Mucosa of stomach (tissue), 1 donor: ENCODE data around the gene TALDO1.

Source experiments
- H3K27me3 ChIP-seq: one replicate; pipeline ENCODE4 v1.7.0; 2013; ENCODE audit warnings: mild to moderate bottlenecking, low read length; ENCODE audit not compliant: control insufficient read depth, insufficient read depth
- H3K36me3 ChIP-seq: one replicate; pipeline ENCODE4 v1.7.0; 2013; ENCODE audit warnings: low read length; ENCODE audit not compliant: control insufficient read depth, insufficient read depth
- H3K4me1 ChIP-seq: one replicate; pipeline ENCODE4 v1.7.0; 2013; ENCODE audit warnings: mild to moderate bottlenecking, low read length; ENCODE audit not compliant: control insufficient read depth, insufficient read depth
- H3K4me3 ChIP-seq: one replicate; pipeline ENCODE4 v1.7.0; 2013; ENCODE audit warnings: low read length
- H3K9ac ChIP-seq: one replicate; pipeline ENCODE4 v1.7.0; 2013; ENCODE audit warnings: mild to moderate bottlenecking, low read length, moderate library complexity
- H3K9me3 ChIP-seq: one replicate; pipeline ENCODE4 v1.7.0; 2013; ENCODE audit warnings: mild to moderate bottlenecking, low read length, moderate library complexity; ENCODE audit not compliant: control insufficient read depth
- donor health status: Pancreatic carcinoma.

The TALDO1 gene

DNA sequence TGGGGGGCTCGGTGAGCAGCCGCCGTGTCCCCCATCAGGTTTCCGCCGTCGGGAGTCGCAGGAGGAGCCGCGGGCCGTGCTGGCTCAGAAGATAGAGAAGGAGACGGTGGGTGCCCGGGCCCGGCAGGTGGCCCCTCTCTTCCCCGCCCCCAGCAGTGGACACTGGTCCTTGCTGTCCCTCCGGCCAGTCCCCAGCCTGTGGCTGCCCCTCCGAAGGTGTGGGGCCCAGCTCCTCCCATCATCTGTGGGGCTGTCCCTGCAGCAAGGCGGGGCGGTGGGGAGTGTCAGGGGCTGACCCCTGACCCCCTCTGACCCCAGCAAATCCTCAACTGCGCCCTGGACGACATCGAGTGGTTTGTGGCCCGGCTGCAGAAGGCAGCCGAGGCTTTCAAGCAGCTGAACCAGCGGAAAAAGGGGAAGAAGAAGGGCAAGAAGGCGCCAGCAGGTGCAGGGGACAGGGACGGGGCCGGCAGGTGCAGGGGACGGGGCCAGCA lies 26.0 kb upstream of the TALDO1 start:
- Histone ChIP-seq H3K9ac (no peak overlapping the region), H3K36me3 (peaks cover 7% of the 10 kb centered on the region), H3K27me3 (peaks cover 20% of the 10 kb centered on the region), H3K4me1 (peaks cover 27% of the 10 kb centered on the region), H3K4me3 (no peak overlapping the region), H3K9me3 (no peaks in the 10 kb centered on the region)

DNA sequence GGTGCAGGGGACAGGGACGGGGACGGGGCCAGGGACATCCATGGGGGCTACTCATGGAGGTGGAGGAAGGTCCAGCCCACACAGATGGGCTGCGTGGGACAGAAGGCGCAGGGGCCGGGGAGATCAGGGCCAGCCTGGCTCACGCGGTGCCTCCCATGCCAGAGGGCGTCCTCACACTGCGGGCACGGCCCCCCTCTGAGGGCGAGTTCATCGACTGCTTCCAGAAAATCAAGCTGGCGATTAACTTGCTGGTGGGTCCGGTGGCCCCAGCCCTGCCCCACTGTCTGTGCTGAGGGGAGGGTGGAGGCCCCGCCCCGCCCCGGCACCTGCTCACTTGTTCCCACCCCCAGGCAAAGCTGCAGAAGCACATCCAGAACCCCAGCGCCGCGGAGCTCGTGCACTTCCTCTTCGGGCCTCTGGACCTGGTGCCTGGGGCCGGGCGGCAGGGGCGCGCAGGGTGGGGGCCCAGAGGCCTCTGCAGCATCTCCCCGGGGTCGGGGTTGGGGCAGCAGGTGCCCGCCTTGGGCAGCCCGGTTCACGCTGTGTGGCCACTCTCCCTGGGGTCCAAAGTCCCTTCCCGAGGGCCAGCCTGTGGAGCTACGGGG lies 25.4 kb upstream of the TALDO1 start:
- Histone ChIP-seq H3K27me3 (peaks cover 20% of the 10 kb centered on the region), H3K36me3 (peaks cover 7% of the 10 kb centered on the region), H3K4me3 (no peak overlapping the region), H3K9ac (no peak overlapping the region), H3K9me3 (no peaks in the 10 kb centered on the region), H3K4me1 (peaks cover 32% of the 10 kb centered on the region)

DNA sequence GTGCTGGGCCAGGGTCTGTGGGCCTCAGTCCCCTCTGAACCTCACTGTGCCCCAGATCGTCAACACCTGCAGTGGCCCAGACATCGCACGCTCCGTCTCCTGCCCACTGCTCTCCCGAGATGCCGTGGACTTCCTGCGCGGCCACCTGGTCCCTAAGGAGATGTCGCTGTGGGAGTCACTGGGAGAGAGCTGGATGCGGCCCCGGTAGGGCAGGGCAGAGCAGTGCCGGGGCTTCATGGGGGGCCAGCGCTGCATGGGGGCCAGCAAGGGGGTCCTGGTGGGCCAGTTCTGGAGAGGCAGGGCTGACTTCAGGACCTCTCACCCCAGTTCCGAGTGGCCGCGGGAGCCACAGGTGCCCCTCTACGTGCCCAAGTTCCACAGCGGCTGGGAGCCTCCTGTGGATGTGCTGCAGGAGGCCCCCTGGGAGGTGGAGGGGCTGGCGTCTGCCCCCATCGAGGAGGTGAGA lies 24.9 kb upstream of the TALDO1 start:
- Histone ChIP-seq H3K4me3 (no peak overlapping the region), H3K9me3 (no peaks in the 10 kb centered on the region), H3K9ac (no peak overlapping the region), H3K4me1 (peaks cover 37% of the 10 kb centered on the region), H3K27me3 (peaks cover 20% of the 10 kb centered on the region), H3K36me3 (peaks cover 7% of the 10 kb centered on the region)

DNA sequence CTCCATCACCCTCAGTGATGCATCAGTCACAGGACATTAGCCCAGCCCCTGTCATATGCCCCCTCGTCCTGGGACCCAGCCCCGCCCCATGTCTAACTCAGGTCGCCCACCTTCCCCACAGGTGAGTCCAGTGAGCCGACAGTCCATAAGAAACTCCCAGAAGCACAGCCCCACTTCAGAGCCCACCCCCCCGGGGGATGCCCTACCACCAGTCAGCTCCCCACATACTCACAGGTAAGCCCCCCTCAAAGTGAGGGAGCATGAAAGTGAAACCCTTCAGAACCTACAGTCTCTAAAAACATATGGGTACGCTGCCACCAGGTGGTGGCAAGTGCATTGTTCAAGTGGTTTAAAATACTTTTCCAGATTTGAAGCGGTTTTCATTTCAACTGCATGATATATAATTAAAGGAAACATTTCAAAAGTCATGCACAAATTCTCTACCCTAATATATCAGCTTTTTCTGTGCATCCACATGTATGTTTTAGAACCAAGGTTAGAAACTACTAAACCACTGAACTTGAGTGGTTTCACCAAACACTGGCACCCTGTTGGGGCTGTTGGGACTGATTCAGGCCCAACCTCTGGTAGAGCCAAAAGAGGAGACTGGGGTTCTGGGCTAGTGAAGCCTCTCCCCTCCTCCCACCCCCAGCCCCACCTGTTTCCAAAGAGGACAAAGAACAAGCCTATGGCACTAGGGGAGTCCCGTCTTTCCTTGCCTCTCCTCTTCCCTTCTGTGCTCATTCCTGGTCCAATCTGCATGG lies 24.0 kb upstream of the TALDO1 start:
- no peak overlapping the region for H3K4me3 ChIP-seq
- H3K9ac ChIP-seq = no peak overlapping the region
- H3K27me3 ChIP-seq = peaks cover 20% of the 10 kb centered on the region
- peaks cover 47% of the 10 kb centered on the region for H3K4me1 ChIP-seq
- H3K9me3 ChIP-seq = no peaks in the 10 kb centered on the region
- peaks cover 7% of the 10 kb centered on the region for H3K36me3 ChIP-seq

DNA sequence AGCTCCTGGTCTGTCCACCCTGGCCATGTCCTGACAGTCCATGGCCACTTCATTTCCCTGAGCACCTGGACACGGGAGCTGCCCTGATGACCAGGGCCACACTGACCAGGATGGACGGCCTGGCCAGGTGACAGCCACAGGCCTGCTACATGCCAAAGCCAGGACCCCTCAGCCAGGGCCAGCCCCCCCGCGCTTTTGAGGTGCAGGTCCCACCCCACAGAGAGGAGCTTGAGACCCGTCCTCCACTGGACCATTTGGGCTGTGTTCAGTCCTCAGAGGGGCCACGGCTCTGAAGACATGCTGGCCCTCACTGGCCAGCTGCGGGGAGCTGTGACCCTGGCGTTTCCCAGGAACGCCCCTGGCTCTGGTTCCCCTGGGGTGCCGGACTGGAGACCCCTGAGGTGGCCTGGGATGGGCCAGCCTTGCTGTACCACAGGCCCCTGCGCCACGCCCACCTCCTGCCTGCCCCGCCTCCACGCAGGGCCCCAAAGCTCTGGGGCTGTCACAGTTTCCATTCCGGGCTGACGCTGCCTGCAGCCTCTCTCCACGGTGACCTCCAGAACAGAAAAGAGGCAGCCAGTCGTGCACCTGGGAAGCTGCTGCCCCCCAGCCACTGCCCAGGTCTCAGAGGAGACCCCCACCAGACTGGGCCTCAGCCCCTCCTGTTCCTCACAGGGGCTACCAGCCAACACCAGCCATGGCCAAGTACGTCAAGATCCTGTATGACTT lies 23.1 kb upstream of the TALDO1 start:
- H3K9ac ChIP-seq = no peak overlapping the region
- no peaks in the 10 kb centered on the region for H3K9me3 ChIP-seq
- peaks cover 55% of the 10 kb centered on the region for H3K4me1 ChIP-seq
- peaks cover 23% of the 10 kb centered on the region for H3K27me3 ChIP-seq
- peaks cover 7% of the 10 kb centered on the region for H3K36me3 ChIP-seq
- no peak overlapping the region for H3K4me3 ChIP-seq

DNA sequence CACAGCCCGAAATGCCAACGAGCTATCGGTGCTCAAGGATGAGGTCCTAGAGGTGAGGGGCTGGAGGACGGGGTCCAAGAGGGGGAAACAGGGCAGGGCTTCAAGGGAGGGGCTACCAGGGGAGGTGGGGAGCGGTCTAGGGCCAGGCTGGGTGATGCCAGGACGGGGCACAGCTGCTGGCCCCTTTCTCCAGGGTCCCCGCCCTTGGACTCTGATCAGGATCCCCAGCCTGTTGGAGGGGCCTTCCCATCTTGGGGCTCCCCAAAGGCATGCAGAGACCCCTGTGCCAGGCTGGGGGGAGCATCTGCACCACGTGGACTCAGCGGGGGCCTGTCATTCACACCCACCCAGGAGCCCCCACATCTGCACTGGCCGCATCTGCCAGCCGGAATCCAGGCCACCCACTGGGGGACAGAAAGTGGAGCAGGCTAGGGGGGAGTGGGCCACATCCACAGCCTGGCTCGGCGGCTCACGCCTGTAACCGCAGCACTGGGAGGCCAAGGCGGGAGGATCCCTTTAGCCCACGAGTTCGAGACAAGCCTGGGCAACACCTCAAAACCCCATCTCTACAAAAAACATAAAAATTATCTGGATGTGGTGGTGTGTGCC lies 22.4 kb upstream of the TALDO1 start:
- no peak overlapping the region for H3K4me3 ChIP-seq
- peaks cover 30% of the 10 kb centered on the region for H3K27me3 ChIP-seq
- no peak overlapping the region for H3K9ac ChIP-seq
- peaks cover 55% of the 10 kb centered on the region for H3K4me1 ChIP-seq
- H3K9me3 ChIP-seq = no peaks in the 10 kb centered on the region
- peaks cover 7% of the 10 kb centered on the region for H3K36me3 ChIP-seq

DNA sequence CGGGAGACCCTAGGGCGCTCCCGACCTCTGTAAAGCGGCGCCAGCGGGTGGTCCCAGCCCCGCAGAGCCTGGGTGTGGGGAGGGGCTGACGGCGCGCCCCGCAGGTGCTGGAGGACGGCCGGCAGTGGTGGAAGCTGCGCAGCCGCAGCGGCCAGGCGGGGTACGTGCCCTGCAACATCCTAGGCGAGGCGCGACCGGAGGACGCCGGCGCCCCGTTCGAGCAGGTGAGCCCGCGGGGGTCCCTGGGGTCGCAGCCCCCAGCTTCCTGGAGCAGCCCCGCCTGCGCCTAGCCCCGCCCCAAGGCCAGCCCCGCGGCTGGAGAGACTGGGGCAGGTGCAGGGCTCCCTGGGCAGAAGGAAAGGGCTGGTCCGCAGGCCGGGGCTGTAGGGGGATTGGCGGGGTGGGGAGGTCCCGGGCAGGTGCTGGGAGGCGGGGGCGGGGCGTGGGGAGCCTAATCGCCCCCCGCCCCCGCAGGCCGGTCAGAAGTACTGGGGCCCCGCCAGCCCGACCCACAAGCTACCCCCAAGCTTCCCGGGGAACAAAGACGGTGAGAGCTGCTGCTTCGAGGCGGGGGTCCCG lies 21.6 kb upstream of the TALDO1 start:
- Histone ChIP-seq H3K4me3 (no peak overlapping the region), H3K36me3 (peaks cover 7% of the 10 kb centered on the region), H3K27me3 (peaks cover 30% of the 10 kb centered on the region), H3K9me3 (no peaks in the 10 kb centered on the region), H3K4me1 (peaks cover 48% of the 10 kb centered on the region), H3K9ac (no peak overlapping the region)

DNA sequence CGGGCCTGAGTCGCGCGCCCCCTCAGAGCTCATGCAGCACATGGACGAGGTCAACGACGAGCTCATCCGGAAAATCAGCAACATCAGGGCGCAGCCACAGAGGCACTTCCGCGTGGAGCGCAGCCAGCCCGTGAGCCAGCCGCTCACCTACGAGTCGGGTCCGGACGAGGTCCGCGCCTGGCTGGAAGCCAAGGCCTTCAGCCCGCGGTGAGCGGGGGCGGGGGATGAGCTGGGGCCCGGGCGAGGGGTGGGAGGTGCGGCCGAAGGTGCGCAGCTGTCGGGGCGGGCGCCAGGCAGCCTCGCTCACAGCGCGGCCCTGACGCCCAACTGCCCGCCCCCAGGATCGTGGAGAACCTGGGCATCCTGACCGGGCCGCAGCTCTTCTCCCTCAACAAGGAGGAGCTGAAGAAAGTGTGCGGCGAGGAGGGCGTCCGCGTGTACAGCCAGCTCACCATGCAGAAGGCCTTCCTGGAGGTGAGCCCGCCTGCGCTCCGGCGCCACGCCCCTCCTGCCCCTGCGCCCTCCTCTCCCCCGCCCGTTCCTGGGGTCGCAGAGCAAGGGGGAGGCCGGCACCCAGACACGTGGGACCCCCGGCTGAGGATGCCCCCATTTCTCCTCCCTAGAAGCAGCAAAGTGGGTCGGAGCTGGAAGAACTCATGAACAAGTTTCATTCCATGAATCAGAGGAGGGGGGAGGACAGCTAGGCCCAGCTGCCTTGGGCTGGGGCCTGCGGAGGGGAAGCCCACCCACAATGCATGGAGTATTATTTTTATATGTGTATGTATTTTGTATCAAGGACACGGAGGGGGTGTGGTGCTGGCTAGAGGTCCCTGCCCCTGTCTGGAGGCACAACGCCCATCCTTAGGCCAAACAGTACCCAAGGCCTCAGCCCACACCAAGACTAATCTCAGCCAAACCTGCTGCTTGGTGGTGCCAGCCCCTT lies 20.7 kb upstream of the TALDO1 start:
- Histone ChIP-seq H3K36me3 (peaks cover 7% of the 10 kb centered on the region), H3K9ac (no peak overlapping the region), H3K4me1 (peaks cover 46% of the 10 kb centered on the region), H3K9me3 (no peaks in the 10 kb centered on the region), H3K4me3 (no peak overlapping the region), H3K27me3 (peaks cover 25% of the 10 kb centered on the region)

DNA sequence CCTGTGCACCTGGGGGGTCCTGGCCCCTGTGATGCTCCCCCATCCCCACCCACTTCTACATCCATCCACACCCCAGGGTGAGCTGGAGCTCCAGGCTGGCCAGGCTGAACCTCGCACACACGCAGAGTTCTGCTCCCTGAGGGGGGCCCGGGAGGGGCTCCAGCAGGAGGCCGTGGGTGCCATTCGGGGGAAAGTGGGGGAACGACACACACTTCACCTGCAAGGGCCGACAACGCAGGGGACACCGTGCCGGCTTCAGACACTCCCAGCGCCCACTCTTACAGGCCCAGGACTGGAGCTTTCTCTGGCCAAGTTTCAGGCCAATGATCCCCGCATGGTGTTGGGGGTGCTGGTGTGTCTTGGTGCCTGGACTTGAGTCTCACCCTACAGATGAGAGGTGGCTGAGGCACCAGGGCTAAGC lies 20.0 kb upstream of the TALDO1 start:
- peaks cover 22% of the 10 kb centered on the region for H3K27me3 ChIP-seq

DNA sequence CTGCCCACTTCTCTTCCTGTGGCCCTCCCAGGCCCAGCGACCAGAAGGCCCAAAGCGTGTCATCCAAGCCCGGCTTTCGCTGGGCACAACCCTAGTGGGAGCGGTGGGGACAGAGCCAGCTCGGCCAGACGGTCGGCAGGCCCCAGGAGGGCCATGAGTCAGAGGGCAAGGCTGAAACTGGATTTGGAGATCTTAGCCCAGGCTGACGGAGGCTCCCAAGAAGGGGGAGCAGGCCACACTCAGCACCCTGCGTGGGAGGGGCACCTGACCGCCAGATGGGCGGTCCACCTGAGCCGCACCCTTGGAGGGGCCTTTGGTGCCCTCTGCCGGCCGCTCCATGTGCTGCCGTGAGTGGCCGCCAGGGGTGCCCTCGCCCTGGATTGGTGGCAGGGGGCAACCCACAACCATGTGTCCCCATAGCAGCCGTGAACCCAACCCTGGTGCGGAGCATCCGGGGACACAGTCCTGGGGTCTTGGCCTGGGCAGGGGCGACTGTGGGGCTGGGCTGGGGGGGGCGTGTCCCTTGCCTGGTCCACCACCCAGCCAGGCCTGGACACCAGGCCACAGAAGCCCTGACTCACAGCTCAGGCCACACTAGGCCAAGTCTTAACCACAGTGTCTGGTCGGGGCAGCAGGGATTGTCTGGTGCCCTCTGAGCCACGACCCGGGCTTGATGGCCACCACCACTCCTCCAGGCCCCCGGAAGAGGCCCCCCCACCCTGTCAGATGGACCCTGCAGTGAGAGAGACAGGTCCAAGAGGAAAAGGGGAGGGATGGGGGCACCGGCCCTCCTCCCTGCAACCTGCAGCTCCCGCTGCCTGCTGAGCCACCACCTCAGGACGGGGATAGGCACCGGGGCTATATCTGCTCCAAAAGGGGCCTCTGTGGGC lies 19.2 kb upstream of the TALDO1 start:
- Histone ChIP-seq H3K27me3 (peaks cover 21% of the 10 kb centered on the region), H3K9me3 (no peaks in the 10 kb centered on the region), H3K4me3 (no peak overlapping the region), H3K4me1 (peaks cover 42% of the 10 kb centered on the region), H3K36me3 (peaks cover 7% of the 10 kb centered on the region), H3K9ac (peak overlapping the region; percentile 28)

More for the DNA sequence above, 20.0 kb upstream of the TALDO1 start:
- H3K36me3 ChIP-seq = peaks cover 7% of the 10 kb centered on the region
- peaks cover 45% of the 10 kb centered on the region for H3K4me1 ChIP-seq
- no peak overlapping the region for H3K4me3 ChIP-seq
- H3K9me3 ChIP-seq = no peaks in the 10 kb centered on the region
- H3K9ac ChIP-seq = peak overlapping the region; percentile 28
